SU-DHL-6 (cell line): ENCODE results near the gene GIMAP8.
"Not testable (repeated sequence)": the region's sequence is repeated elsewhere in the genome, so short reads cannot be mapped to it uniquely, and the experiment has no call there.

ENCODE experiments used
- H2AFZ ChIP-seq: fragments of 200-600 bp; sonication (generic); 2 replicates; pipeline ENCODE4 v1.6.1; 2014; ENCODE audit warnings: low read depth, mild to moderate bottlenecking, moderate library complexity, mixed read lengths, antibody characterized with exemption, low read length; ENCODE audit not compliant: severe bottlenecking
- H3F3A ChIP-seq: fragments of 200-600 bp; shearing (Covaris generic); 2 replicates; pipeline ENCODE4 v1.6.0; 2016; ENCODE audit warnings: antibody characterized with exemption, mild to moderate bottlenecking; ENCODE audit not compliant: insufficient read depth
- H3K27ac ChIP-seq: fragments of 200-600 bp; sonication (generic); 2 replicates; pipeline ENCODE4 v1.5.1; 2016; ENCODE audit warnings: low read depth, mild to moderate bottlenecking, low read length, moderate library complexity, mixed read lengths
- H3K27me3 ChIP-seq: fragments of 200-600 bp; sonication (generic), shearing (Covaris generic); 2 replicates; pipeline ENCODE4 v1.6.0; 2014; ENCODE audit warnings: mild to moderate bottlenecking, low read length
- H3K36me3 ChIP-seq: fragments of 200-600 bp; sonication (generic); 2 replicates; pipeline ENCODE4 v1.6.1; 2014; ENCODE audit warnings: mild to moderate bottlenecking, low read length, mixed read lengths
- H3K4me2 ChIP-seq: fragments of 300-600, 200-600 bp; shearing (Covaris generic), sonication (generic); 2 replicates; pipeline ENCODE4 v1.6.0; 2014; ENCODE audit warnings: low read length, low read depth, mild to moderate bottlenecking; ENCODE audit not compliant: poor library complexity, severe bottlenecking
- H3K4me3 ChIP-seq: fragments of 200-600 bp; sonication (generic); 2 replicates; pipeline ENCODE4 v1.5.1; 2014; ENCODE audit warnings: antibody characterized with exemption, low read length, mild to moderate bottlenecking, mixed read lengths; ENCODE audit not compliant: insufficient read depth, poor library complexity, severe bottlenecking
- H3K79me2 ChIP-seq: fragments of 200-600 bp; sonication (generic); 2 replicates; pipeline ENCODE4 v1.6.1; 2014; ENCODE audit warnings: mild to moderate bottlenecking, low read length, moderate library complexity; ENCODE audit not compliant: insufficient read depth
- H3K9ac ChIP-seq: fragments of 200-600 bp; sonication (generic); 2 replicates; pipeline ENCODE4 v1.7.0; 2014; ENCODE audit warnings: mild to moderate bottlenecking, low read length
- H3K9me2 ChIP-seq: fragments of 200-600 bp; sonication (generic); replicated peaks from 2 replicates; pipeline ENCODE4 v1.6.1; 2014; ENCODE audit warnings: low read length; ENCODE audit not compliant: insufficient read depth
- H3K9me3 ChIP-seq: fragments of 200-600 bp; sonication (generic); 2 replicates; pipeline ENCODE4 v1.6.1; 2014; ENCODE audit warnings: low read length, mixed read lengths; ENCODE audit not compliant: insufficient read depth
- H4K20me1 ChIP-seq: fragments of 200-600 bp; sonication (generic); 2 replicates; pipeline ENCODE4 v1.6.1; 2014; ENCODE audit warnings: low read depth, mild to moderate bottlenecking, antibody characterized with exemption, low read length, moderate library complexity, mixed read lengths
- CTCF ChIP-seq: fragments of 200-600 bp; sonication (generic); IDR thresholded peaks from one replicate; pipeline ENCODE4 v1.5.1; 2017; ENCODE audit warnings: antibody characterized with exemption, mild to moderate bottlenecking, low read length, moderate library complexity; ENCODE audit not compliant: insufficient read depth, poor library complexity, severe bottlenecking
- EZH2phosphoT487 ChIP-seq: fragments of 200-600 bp; sonication (generic), shearing (Covaris generic); conservative IDR thresholded peaks from 2 replicates; pipeline ENCODE4 v1.6.1; 2018; ENCODE audit warnings: mild to moderate bottlenecking, antibody characterized with exemption, low read length, moderate library complexity, mixed read lengths

The GIMAP8 gene

GRCh38 chr7:150520145-150520544, 69.7 kb downstream of the GIMAP8 start:
- Histone ChIP-seq H4K20me1 (no peaks in the 10 kb centered on the region), H3K4me3 (no peak overlapping the region), H3F3A (no peaks in the 10 kb centered on the region), H3K4me2 (no peak overlapping the region), H3K36me3 (no peaks in the 10 kb centered on the region), H3K9me2 (no peaks in the 10 kb centered on the region), H3K9ac (no peak overlapping the region), H3K27me3 (no peaks in the 10 kb centered on the region), H3K79me2 (no peaks in the 10 kb centered on the region), H2AFZ (no peak overlapping the region), H3K9me3 (no peaks in the 10 kb centered on the region), H3K27ac (no peak overlapping the region)
- no peak for TF ChIP-seq EZH2phosphoT487
- TF ChIP-seq CTCF: no peak

GRCh38 chr7:150522931-150523330, 72.5 kb downstream of the GIMAP8 start:
- H3K4me2 ChIP-seq, H3K79me2 ChIP-seq, H3K9ac ChIP-seq, H3K36me3 ChIP-seq, H2AFZ ChIP-seq, H3K4me3 ChIP-seq, H3F3A ChIP-seq, H3K27ac ChIP-seq, H3K9me2 ChIP-seq, H3K9me3 ChIP-seq, H3K27me3 ChIP-seq, H4K20me1 ChIP-seq: not testable (repeated sequence)

- Histone ChIP-seq H2AFZ (no peak overlapping the region), H3K4me3 (no peak overlapping the region), H3K79me2 (no peaks in the 10 kb centered on the region), H3K9me3 (0 out of 2 replicates have a peak, but pooled peaks cover 6% of the 10 kb centered on the region), H3K27ac (no peak overlapping the region), H3K9me2 (no peaks in the 10 kb centered on the region), H3F3A (no peaks in the 10 kb centered on the region), H3K27me3 (no peaks in the 10 kb centered on the region), H4K20me1 (no peaks in the 10 kb centered on the region), H3K36me3 (no peaks in the 10 kb centered on the region), H3K4me2 (no peak overlapping the region), H3K9ac (no peak overlapping the region)
- TF ChIP-seq EZH2phosphoT487 (no peak), CTCF (no peak)
Measured at GRCh38 chr7:150524018-150524417, 73.6 kb downstream of the GIMAP8 start.
